HG03103 (cell line): ENCODE data around the gene SUFU.

ENCODE experiments used
- ATAC-seq: cut with Tn5 transposase; IDR thresholded peaks from one replicate; pipeline ENCODE4 v1.9.1; 2021; ENCODE audit warnings: low read depth; ENCODE audit not compliant: unreplicated experiment

The SUFU gene

DNA sequence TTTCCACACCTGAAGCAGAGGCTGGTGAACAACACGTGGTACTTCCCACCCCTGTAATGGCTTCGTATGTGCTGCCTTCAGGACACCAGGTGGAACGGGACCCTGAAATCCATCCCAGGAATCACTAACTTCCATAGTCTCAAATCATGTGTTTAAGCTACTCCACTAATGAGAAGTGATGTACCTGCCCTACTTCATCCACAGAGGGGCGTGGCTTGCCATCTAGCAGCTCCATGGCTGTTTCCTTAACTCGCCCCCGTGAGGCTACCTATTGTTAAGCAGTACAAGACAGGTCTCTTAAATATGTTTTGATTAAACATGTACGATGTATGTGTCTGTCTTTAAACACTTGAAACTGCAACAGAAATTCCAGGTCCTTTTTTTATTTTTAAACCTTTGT is 178.6 kb downstream of the SUFU start:
- no peak for ATAC-seq

DNA sequence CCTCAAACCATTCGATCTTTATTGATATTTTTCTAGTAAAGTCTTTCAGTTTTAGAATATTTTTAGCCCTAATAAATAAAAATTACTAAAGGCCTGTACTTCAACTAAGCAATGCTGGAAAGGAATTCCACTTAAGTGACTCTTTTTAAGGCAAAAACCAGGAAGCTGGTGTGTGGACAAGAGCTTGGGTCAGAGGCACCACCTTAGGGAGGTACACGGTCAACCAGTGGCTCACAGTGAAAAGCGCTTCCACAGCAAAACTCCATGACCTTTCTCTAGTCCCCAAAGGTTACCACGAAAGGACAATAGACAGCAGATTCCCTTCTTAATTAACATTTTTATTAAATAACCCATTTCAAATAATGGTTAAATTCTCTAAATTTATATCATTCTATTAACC is 179.2 kb downstream of the SUFU start:
- no peak for ATAC-seq
